GM12875 (cell line): ENCODE measurements around the gene UNC13B.

Source experiments
- H3K4me3 ChIP-seq: one replicate; pipeline ENCODE4 v1.5.1; 2011; ENCODE audit warnings: low read depth, low read length, control low read depth
- TF ChIP-seq, protein P1 (sequence below): IDR thresholded peaks from 2 replicates; pipeline ENCODE4 v1.5.1; 2011; ENCODE audit warnings: low read depth, mild to moderate bottlenecking, control low read depth, inconsistent platforms, low read length, moderate library complexity, borderline replicate concordance; ENCODE audit not compliant: insufficient read depth

The UNC13B gene

DNA sequence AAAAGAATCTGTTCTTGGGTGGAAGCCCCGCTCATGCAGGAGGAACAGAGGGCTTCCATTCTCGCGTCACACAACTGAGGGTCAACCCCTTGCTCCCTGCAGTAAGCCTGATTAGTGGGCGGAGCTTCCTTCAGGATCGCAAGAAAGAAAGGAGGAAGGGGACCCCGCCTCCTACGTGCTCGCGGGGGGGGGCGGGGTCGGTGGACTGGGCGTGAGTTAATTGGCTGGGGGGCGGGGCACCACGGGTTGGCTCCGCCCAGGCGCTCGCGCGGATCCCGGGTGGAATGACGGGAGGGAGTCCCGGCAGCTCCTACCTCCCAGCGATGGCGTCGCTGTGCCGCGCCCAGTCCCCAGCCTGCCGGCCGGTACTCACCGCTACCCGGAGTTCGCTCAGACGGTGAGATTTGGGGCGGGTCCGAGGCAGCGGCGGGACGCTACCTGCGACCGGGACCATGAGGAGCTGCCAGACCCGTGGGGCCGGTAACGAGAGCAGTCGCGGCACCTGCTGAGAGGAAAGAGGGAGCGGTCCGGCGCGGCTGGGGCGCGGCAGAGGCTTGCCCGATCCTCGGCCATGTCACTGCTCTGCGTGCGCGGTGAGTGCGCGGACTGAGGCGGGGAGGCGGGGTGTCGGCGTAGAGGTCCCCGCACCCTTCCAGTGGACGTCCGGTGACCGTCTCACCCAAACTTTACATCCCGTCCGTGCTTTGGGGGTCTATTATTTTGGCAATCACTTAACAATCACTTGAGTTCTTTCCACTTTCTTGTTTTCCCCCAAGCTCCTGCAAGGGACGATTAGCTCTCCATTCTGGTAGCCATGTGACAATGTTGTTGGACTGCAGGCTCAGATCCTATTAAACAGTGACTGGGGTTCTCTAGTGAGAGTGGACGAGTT, at the start of gene UNC13B:
TSS of gene UNC13B (plus strand) at position 297 of the 892 bp plus-strand sequence. CDS start at position 572, 275 bp downstream.
- TF ChIP-seq, protein P1, sequence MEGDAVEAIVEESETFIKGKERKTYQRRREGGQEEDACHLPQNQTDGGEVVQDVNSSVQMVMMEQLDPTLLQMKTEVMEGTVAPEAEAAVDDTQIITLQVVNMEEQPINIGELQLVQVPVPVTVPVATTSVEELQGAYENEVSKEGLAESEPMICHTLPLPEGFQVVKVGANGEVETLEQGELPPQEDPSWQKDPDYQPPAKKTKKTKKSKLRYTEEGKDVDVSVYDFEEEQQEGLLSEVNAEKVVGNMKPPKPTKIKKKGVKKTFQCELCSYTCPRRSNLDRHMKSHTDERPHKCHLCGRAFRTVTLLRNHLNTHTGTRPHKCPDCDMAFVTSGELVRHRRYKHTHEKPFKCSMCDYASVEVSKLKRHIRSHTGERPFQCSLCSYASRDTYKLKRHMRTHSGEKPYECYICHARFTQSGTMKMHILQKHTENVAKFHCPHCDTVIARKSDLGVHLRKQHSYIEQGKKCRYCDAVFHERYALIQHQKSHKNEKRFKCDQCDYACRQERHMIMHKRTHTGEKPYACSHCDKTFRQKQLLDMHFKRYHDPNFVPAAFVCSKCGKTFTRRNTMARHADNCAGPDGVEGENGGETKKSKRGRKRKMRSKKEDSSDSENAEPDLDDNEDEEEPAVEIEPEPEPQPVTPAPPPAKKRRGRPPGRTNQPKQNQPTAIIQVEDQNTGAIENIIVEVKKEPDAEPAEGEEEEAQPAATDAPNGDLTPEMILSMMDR, result no peak
- peak within 1 kb of the TSS; percentile 38 for H3K4me3 ChIP-seq

DNA sequence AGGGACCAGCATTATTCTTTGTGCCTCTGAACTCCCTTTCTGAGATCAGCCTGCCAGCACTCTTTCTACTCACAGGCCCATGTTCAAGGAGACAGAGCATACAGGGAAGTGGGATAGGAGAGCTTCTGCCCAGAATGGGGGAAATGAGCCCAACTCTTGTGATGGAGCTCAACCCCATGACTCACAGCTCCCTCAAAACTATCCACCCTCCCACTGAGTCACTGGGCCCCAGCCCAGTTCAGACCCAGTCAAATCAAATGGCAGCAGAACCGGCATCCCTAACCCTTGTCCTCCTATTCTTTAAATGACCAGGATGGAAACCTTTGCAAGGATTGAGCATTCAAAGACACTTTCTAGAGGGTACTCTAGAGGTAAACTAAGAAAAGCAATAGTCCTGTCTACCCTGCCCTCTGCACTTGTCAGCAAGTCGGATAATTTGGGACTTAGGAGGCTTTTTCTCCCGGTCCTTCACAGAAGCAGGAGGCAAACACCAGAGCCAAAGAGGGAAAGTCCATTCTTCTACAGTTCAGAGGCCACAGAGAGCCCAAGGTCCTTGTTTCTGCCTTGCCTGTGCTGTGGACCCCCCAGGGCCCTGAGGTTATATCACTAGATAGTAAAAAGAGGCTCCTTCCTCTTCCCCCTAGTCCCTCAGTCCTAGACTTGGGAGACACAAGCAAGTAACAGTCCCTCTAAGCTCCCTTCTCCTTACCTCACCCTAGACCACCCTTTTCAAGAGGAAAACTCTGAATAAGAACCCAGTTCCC, 49.4 kb upstream of the UNC13B start:
- no peak overlapping the region for H3K4me3 ChIP-seq
- TF ChIP-seq, protein P1, result no peak

DNA sequence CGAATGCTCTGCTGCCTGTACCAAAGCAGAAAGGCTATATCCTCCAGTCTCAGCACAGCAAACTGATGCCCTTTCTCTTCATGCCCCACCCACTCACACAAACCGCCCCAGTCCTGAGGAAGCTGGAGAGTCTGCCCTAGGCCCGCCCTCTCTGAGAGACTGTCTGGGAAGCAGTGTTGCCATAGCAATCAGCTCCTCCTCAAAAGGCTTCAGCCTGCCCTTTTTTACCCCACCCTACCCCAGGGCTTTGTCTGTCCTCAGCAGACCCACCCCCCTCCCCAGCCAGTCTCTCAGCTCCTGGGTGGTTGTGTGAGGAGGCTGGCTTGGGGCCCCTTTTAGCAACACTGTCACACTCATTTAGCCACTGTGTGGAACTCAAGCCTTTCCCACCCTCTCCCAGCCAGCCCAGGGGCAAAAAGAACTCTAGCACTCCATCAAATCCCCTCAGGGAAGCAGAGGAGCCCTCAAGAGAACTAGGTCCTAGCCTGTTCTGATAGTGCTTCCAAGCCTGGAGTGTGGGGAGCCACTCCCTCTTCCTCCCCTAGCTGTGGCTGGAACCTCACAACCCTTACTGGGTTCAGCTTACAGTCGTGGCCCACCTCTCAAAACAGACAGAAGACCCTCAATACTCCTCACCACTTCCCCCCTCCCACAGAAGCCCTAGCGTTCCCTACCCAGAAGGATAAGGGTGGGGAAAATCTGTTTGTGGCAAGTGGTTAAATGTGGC, 47.5 kb upstream of the UNC13B start:
- TF ChIP-seq, protein P1, result no peak
- peak overlapping the region; percentile 67 for H3K4me3 ChIP-seq

DNA sequence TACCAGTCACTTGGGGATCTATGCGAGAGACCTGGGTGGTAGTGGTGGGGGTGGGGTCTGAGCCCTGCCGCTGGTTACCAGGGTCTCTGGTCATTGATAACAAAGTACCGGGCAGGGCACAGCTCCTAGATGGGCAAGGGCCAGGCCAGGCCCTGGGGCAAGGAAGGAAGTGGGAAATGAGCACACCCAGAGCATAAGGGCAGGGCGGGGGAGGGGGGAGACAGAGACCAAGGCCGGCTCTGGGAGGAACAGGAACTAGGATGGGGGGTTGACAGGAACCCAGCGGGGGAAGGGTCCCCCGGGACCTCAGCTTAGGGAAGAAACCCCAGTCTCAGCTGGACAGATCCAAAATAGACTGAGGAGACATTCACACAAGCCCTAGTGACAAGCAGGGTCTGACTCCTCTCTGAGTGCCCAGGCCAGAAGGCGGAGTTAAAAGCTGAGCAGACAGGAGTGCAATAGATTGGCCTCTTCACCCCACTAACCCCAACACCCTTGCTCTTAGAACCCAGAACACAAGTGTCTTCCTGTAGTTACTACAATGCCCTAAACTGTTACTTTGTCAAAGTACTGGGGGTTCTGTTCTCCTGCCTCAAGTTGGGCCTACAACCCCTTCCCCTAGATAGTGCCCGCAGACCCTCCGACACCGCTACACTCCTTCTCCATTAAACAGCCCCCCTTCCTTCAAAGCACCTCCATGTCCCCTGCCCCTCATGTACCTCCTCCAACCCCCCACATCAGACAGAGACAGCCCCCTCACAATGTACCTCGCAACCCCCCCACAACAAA, 46.8 kb upstream of the UNC13B start:
- H3K4me3 ChIP-seq, result peak overlapping the region; percentile 67
- TF ChIP-seq, protein P1, result no peak

DNA sequence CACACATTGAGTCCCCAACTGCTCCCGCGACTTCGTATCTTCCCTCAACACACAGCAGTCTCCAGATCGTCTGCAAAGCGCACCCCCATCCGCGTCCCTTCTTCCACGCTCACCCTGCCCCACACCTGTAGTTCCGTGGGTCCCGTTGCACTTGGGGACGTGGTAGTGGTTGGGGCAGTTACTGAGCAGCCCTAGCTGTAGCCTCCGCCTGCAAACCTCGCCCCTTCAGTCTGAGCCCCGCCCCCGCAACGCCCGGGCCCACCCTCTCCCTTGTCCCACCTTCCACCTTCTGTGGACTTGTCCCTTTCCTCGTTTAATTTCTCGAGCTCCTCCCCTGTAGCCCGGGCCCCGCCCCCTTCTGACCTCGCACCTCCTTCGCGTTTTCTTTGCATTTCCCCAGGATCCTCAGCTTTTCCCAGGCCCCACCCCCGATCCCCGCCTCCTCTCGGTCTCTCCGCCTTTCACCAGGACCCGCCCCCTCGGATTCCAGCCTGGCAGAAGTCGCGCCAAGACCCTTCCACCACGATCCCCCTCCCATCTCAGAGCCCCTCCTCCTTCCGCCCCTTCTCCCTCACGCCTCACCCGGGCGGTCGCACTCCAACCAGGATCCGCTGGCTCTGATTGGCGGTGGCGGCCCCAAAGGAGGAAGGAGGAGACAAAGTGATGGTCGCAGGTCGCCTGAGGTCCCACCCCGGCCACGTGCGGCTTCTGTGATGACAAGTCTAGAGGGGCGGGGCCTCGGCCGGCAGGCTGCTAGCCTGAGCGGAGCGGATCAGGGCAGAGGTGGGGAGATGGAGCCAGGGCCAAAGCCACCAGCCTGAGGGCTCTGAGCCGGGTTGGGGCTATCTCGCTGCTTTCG, 45.9 kb upstream of the UNC13B start, which contains the start of gene ATOSB:
TSS of gene ATOSB (minus strand) at position 183 of the 859 bp plus-strand sequence. CDS start 7,588 bp downstream, outside the sequence.
- TF ChIP-seq, protein P1, result no peak
- H3K4me3 ChIP-seq, result peak within 1 kb of the TSS; percentile 67
